Measurements from ENCODE around the gene CEP20.

- no peak for TF ChIP-seq CTCF (conservative IDR thresholded peaks at IDR 0.05; ENCODE audit: low read length)
- TF ChIP-seq EZH2phosphoT487 (IDR thresholded peaks at IDR 0.05; ENCODE audit: borderline replicate concordance), result no peak
Measured at GRCh38 chr16:15843635-15844279, 44.6 kb downstream of the CEP20 start.

Data from Loucy (cell line).